RPMI8226 (cell line): ENCODE results near the gene F5.

Source experiments
- DNase-seq: peaks from one replicate; pipeline ENCODE4 v3.0.0-alpha.2; 2015

The F5 gene

GRCh38 chr1:169472738-169473137 lies 113.5 kb downstream of the F5 start:
- DNase-seq = no peak

- no peak for DNase-seq
These were observed 117.3 kb downstream of the F5 start for GRCh38 chr1:169468982-169469381.

GRCh38 chr1:169466259-169467230 lies 119.7 kb downstream of the F5 start:
- peak; percentile 47 for DNase-seq

DNA sequence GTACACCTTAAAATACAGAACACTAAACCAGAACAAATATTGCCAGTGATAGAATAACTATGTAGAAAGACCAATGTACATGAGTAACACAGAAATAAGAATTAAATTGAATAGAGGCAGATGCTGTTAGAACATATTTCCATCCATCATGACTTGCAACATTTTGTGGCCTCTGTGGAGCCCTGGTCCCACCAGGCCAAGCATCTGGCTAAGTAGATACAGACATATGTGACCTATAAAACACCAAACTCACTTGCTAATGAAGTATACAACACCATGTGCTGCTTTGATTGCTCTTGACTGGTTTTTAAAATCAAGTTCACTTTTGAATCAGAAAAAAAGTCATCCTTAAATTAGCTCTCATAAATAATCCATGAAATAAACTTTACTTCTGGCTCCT lies 121.0 kb downstream of the F5 start:
- no peak for DNase-seq
